ENCODE data around the gene CEACAM16.
A peak's percentile ranks its signal among the peaks of the same experiment; 100 is the strongest.

The CEACAM16 gene

GRCh38 chr19:44756089-44756562, 57.2 kb downstream of the CEACAM16 start:
- intact Hi-C loops (cut with DNase I; ENCODE audit: low total_unique reads), result no loop called here
- H3K27ac ChIP-seq, result peak overlapping the region; percentile 84 to 93
- TF ChIP-seq CTCF (IDR thresholded peaks at IDR 0.05), result no peak
- peaks cover 6 to 55% (median 23%) of the 10 kb centered on the region in 3 donors for H3K36me3 ChIP-seq
- H3K9me3 ChIP-seq, result no peaks in the 10 kb centered on the region
- H3K4me3 ChIP-seq, result no peak overlapping the region
- H3K27me3 ChIP-seq, result no peaks in the 10 kb centered on the region
- no peak for DNase-seq
- peaks cover 8 to 71% (median 62%) of the 10 kb centered on the region in 4 donors for H3K4me1 ChIP-seq

- Histone ChIP-seq H3K9me3 (no peaks in the 10 kb centered on the region), H3K27me3 (no peaks in the 10 kb centered on the region), H3K36me3 (peaks cover 6 to 50% (median 23%) of the 10 kb centered on the region in 3 donors), H3K4me1 (peaks cover 8 to 65% (median 57%) of the 10 kb centered on the region in 4 donors), H3K27ac (peak overlapping the region; percentile 84 to 93), H3K4me3 (peak overlapping the region; percentile 61 to 70)
- no peak for TF ChIP-seq CTCF (IDR thresholded peaks at IDR 0.05)
- intact Hi-C loops (cut with DNase I; ENCODE audit: low total_unique reads), result no loop called here
- DNase-seq, result peak; percentile 79 to 94
Observed at GRCh38 chr19:44757057-44757734, 58.2 kb downstream of the CEACAM16 start.

GRCh38 chr19:44757735-44758505, 59.0 kb downstream of the CEACAM16 start:
- peak; percentile 77 to 94 for DNase-seq
- TF ChIP-seq CTCF (IDR thresholded peaks at IDR 0.05), result peak in 1 of 2 experiments; percentile 28
- H3K9me3 ChIP-seq, result no peaks in the 10 kb centered on the region
- peak overlapping the region; percentile 84 to 93 for H3K27ac ChIP-seq
- peak overlapping the region; percentile 61 to 70 for H3K4me3 ChIP-seq
- H3K4me1 ChIP-seq, result peaks cover 8 to 58% (median 50%) of the 10 kb centered on the region in 4 donors
- H3K36me3 ChIP-seq, result peaks cover 6 to 50% (median 23%) of the 10 kb centered on the region in 3 donors
- intact Hi-C loops (cut with DNase I; ENCODE audit: low total_unique reads), result no loop called here
- no peaks in the 10 kb centered on the region for H3K27me3 ChIP-seq

GRCh38 chr19:44758596-44758995, 59.6 kb downstream of the CEACAM16 start:
- peak overlapping the region; percentile 84 to 93 for H3K27ac ChIP-seq
- peaks cover 6 to 50% (median 23%) of the 10 kb centered on the region in 3 donors for H3K36me3 ChIP-seq
- no peak for DNase-seq
- no peak for TF ChIP-seq CTCF (IDR thresholded peaks at IDR 0.05)
- peak overlapping the region; percentile 61 to 70 for H3K4me3 ChIP-seq
- intact Hi-C loops (cut with DNase I; ENCODE audit: low total_unique reads), result no loop called here
- no peaks in the 10 kb centered on the region for H3K27me3 ChIP-seq
- peaks cover 8 to 51% (median 44%) of the 10 kb centered on the region in 4 donors for H3K4me1 ChIP-seq
- H3K9me3 ChIP-seq, result no peaks in the 10 kb centered on the region

GRCh38 chr19:44759083-44759804, 60.3 kb downstream of the CEACAM16 start:
- Histone ChIP-seq H3K36me3 (peaks cover 6 to 50% (median 23%) of the 10 kb centered on the region in 3 donors), H3K27ac (peak overlapping the region; percentile 84 to 93)

More at GRCh38 chr19:44759083-44759804, 60.3 kb downstream of the CEACAM16 start:
- intact Hi-C loops (cut with DNase I; ENCODE audit: low total_unique reads), result no loop called here
- Histone ChIP-seq H3K9me3 (no peaks in the 10 kb centered on the region), H3K4me3 (no peak overlapping the region), H3K4me1 (peaks cover 4 to 44% (median 38%) of the 10 kb centered on the region in 4 donors), H3K27me3 (no peaks in the 10 kb centered on the region)
- no peak for TF ChIP-seq CTCF (IDR thresholded peaks at IDR 0.05)
- no peak for DNase-seq

Measured in tibial artery (tissue), 4 donors.